HG03571 (cell line): ENCODE data around the gene ADTRP.

Experiments
- ATAC-seq: cut with Tn5 transposase; IDR thresholded peaks from one replicate; pipeline ENCODE4 v1.9.1; 2021; ENCODE audit not compliant: unreplicated experiment

Gene ADTRP

DNA sequence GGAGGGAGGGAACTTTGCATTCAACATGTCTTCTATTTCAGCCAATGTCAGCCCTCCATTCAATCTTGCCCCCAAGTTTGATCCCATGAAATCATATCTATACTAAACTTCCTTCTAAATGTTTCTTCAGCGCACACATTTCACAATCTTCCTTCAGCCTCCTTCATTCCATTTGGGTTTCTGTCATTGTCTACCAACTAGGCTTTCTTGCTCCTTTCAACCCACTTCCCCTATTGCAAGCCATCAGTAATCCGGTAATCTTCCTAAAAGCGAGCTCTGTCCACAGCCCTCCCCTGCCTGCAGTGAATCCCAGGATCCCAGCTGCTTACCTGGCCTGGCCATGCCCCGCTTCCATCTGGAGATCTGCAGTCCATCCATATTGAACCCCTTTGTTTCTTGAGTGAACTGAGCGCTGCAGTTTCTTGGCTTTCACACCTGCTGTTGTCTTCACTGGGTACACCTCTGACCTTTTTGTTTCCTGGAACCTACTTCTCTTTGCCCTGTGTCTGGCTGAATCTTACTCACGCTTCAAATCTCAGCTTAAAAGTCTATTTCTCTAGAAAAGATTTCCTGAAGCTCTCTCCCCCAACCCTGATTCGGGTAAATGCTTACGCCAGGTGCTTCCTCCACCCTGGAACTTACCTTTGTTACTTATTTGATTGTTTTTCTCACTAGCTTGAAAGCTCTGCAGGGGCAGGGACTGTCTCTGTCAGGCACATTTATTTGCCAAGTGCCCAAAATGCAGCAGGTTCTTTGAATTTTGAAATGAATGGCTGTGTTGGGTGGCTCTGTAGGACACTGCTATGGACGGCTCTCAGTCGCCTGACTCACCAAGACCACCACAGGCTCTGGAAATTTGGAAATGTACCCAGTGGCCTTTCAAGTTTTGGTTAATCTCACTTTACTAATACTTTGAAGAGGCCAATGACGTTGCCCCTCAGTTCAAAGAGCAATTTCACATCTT, 50.3 kb downstream of the ADTRP start:
- no peak for ATAC-seq

DNA sequence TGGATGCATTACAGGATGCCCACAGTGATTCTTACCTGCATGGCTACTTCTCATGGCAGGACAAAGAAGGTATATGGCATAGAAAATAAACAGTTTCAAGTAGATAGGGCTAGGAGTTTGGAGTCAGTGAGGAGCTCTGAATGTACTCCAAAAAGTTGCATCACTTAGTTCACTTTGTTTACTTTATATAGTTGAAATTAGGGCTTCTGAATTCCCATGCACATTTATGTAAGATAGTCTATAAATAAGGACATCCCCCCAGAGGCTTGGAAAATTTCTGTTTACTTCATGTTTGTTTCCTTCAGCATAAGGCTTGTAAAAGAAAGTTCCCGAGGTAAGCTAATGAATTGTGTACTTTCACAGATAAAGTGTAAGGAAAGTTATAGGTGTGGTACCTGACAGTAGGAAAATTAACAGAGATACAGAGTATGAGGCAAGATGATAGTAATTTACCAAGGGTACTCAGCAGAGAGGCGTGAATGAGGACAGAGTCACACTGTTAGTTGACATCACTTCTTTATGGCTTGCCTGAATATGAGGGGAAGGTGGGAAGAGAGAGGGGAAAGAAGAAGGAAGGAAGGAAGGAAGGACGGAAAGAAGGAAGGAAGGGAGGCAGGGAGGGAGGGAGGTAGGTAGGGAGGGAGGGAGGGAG, 51.1 kb downstream of the ADTRP start:
- no peak for ATAC-seq

DNA sequence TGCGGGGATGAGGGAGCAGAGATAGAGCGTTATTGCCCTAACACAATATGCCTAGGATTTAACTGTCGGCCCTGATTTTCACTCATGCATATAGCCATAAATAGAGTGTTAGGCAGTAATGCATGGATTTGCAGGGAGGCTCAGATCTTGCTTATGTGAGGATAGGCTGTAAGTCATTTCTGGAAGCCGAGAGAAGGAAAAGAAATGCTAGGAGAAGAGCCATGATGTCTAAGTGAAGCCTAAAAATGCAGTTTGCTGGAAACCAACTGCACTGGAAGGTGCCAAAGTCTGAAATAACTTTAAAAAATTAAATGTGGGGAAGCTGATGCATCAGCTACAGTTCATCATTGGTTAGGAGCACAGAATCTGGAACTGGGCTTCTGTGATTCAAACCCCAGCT, 54.3 kb downstream of the ADTRP start:
- ATAC-seq = no peak

DNA sequence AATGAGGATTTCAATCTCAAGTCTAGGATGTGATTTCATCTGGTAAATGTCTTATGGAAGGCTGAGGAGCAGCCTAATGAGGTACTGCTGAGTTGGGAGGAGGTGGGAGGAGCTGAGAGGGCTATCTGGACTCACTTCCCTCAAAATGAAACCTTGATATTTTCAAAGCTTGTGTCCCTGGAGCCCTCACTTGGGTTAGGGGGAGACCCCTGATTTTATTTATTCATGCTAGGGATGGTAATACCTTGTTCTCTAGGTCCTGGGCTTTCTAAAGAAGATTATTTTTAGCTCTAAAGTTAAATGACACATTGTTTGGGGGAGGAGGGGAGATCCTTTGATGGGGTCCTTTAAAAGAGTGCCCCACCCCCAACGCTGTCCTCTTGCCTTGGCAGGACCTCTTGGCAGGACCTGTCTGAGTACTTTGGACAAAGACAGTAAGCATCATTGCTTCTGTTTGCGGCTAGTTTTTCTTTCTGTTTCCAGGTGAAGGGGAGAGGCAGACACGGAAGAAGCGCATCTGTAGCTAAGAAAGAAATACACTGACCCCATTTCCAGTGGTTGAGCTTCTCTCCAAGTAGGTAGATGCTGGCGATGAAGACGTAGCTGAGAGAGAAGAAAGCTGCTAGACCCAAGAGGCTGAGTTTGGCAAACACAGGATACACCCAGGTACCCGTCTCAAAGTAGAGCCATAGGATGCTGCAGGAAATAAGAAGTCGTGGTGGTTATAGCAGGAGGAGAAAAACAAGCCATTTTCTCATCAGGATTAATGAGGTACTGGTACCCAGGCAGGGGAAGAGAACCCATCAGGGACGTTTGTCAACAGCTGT, 55.6 kb downstream of the ADTRP start:
- peak; percentile 51 for ATAC-seq

DNA sequence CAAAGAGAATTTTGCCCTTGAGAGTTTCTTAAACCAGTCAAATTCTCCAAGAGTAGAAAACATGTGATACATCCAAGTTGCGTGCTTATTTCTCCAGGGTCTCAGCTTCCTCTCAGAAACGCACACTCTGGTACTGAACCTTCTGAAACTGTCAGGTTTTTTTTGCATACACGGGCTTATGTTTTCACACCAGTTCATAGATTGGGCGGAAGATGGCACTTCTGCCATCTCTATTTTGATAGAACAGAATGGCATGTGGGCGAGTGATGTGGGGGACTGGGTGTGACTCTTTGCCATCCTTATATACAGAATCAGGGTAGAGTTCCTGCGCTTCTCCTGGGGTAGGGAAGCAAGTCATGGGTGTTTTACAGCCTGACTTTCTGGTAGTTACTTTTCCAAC, 56.4 kb downstream of the ADTRP start:
- ATAC-seq = no peak

DNA sequence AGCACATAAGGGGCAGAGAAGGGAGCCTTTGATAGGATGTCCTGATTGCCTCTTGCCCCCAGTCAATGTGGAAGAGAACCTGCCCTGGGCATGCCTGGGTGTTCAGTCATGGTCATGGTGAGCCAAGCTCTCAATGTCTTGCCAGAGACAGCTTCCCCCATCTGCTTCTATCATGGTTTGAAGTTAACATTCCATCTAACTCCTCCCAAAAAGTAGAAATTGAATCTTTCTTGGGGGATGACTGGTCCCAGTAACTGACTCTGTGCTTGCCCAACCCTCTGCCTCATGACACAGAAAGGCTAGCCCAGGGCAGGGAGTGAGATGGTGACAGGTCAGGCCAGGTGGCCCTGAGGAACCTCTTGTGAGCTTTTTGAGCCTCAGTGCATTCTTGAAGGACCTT, 60.1 kb downstream of the ADTRP start:
- ATAC-seq = no peak

DNA sequence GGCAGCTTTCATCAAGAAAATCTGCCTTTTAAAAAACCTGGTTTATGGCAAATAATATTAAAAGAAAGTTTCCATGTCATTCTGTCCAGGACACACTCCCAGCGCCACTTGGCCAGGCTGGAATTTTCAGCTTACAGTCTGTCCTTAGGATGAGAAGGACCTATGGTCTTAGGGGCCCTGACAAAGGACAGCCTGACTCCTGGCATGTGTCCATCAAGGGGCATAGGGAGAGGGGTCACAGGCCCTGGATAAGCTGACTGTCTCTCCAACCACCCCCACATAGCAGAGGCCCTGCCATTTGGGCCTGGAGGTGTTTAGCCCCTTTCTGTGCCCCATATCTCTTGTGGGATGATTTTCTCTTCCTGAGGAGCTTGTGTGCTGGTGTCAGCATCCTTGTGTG, 60.6 kb downstream of the ADTRP start:
- ATAC-seq = no peak

DNA sequence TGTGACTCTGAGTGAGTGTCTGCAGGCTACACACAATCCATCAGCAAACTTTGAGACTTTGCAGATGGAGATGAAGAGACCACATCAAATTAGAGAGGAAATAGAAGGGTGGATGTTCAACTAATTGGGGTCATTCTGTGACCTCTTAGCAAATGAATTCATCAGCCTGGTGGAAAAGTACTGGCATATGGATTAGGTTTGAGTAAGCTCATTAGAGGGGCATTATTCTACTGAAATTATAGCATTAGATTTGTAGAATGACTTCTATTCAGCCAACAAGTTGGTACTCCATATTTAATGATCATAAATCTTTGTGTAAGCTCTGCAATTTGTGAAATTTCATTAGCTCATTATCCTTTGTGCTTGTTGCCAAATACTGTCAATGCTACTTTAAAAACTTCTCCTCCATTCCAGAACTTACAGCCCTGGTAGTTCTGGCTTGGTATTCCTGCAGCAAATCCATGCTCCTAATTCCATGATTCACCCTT, 63.8 kb downstream of the ADTRP start:
- ATAC-seq = no peak

DNA sequence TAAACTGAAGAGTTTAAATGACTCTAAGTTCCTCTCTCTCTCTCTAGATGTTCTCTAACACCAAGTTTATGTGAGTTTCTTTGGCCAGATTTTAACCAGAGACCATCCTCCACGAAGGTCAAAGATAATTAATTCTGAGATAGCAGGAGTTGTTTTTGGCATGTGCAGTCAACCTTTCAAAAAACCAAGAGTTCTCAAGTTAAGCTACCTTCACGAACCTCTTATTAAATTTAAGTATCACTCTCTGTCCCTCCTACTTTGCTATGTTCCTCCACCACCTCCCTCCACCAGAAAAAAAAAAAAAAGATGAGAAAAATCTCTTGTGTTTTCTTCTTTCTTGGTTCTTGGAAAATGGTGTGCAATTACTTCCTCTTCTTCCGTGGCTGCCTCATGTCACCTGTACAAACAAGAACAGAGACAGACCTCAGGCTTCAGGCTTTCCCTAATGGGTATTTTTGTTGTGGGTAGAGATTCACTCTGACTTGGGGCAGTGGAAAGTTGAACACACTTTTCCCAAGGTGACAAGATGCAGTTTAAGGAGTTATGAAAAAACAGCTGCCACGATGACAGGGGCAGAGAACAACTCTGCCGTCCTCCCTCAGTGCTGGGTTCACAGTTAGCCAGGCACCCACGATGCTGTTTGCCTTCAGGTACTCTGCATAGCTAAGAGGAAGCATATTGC, 64.3 kb downstream of the ADTRP start:
- no peak for ATAC-seq

DNA sequence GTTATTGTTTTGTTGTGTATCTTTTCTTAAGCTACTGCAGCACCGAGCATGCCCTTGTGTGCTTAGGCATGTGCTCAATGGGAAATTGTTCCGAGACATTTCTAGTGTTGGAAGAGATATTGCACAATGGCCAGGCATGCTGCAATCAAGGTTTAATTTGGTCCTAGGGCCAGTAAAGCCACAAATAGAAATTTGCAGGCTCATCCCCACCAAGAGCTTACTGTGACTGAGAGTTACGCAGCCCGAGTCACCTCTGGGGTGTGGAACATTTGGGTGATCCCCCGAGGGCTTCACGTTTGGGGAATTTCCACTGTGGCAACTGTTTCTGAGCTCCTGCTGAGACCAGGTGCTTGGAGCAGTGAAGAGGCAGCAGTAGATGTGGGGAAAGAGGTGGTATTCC, 65.8 kb downstream of the ADTRP start:
- no peak for ATAC-seq

DNA sequence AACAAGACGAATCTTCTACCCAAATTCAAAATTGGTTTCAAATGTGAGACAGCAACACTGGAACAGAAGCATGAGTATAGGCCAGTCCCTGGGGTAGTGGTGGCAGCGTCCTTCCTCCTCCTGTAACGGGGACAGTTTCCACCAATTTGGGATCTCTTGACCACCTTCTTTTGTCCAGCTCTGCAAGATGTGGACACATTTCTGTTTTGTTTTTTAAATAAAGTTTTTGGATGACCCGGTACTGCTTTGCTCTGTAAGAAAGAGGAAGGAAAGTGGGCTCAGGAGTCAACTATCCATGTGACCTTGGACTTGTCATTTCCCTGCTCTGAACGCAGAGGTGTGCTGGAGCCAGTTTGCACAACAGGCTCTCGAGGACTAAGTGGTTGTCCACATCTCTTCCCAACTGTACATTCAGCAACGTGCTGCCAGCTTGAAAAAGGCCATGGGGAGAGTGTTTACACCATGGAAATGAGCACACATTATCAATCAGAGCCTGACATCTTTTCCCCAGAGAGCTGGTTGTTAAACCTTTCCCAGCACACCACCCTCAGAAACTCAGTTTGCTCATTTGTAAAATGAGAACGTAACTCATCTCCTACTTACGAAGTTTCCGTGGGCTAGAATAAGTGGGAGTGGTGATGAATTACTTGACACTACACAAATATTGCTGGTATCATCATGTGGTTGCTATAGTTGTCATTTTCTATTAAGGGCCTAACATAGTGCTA, 66.5 kb downstream of the ADTRP start:
- no peak for ATAC-seq

DNA sequence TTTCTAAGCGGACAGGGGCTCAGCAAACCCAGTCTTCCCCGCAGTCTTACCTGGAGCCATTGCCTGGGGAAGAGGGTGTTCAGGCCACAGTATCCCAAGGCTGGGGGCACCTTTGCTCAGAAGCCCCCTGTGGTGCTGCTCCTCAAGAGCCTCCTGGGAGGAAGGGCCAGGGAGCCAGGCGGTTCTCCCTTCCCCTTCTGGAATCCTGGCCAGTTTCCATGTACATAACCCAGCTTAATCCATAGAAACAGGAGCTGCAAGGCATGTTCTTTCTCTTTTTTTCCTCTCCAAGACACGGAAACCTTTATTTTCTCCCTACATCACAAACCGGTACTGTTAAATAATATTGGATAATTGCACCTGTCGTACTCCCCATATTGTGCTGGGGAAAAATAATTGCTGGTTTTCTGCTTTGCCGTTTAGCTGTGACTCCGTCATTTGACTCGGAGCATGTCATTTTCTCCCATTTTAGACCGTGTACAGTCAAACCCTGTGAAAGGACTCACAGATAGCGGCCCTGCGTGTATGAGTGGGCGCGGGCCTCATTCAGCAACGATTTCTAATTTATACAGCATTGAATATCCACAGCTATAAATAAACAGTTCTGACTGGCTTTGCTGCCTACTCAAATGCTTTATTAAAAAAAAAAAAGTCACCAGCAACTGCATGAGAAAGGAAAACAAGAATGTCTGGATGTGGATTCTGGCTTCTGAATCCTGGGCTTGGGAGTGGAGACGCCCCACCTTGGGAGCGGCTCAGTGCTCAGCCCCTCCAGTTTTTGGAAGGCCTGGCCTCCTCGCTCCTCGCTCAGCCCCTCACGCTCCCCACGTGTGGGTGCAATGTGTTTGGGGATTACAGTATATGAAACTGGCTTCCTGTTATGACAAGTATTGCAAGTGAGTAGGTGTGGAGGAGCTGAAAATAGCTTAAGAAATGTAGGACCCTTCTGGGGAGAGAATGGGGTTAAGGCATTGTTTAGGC, 67.3 kb downstream of the ADTRP start:
- ATAC-seq = no peak

DNA sequence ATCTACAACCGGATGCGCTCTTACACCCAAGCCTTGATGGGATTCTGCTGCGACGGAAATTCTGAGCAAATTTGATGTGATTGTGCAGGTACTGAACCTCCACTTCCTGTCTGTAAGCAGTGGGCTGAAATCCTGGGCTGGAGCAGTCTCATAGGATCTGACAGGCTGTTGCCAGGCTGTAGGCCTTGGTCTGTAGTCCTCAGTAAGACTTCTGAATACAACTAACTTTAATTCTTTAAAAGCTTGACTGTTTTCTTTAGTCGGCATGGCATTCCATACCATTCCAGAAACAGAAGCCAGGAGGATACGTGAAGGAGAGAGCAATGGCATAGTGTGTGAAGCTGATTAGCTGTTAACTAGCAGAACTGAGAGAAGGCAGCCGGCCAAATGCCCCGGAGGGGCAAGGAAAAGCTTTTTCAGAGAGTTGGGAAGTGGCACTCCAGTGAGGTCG, 68.3 kb downstream of the ADTRP start:
- no peak for ATAC-seq

DNA sequence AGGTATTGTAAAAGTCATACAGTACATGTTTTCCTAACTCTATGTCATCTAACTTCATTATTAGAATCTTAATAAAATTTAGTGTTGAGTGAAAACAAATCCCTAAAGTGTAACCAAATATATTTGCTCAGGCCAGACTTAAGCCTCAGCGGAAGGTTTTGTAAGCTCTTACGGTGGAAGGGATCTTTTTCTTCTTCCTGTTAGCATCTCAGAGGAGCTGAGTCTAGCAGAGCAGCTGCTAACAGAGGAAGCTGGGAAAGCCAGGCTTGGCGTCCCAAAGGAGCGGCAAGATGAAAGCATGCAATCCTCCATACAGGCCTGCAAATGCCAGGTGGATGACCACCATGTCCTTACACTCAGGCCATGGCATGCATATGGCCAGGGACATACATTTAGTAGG, 72.4 kb downstream of the ADTRP start:
- ATAC-seq = no peak

DNA sequence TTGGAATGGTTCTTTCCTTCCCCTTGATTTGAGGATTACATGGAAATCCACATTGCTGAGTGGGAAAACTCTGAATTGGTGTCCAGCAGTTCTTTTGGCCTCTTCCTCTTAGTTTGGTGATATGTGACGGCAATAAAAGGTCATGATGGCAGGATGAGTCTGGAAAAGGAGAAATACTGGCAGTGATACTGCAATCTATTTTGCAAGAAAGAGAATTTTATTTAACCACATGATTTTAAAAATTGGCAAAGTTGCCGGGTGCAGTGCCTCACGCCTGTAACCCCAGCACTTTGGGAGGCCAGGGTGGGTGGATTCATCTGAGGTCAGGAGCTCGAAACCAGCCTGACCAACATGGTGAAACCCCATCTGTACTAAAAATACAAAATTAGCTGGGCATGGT, 73.1 kb downstream of the ADTRP start:
- ATAC-seq = no peak

DNA sequence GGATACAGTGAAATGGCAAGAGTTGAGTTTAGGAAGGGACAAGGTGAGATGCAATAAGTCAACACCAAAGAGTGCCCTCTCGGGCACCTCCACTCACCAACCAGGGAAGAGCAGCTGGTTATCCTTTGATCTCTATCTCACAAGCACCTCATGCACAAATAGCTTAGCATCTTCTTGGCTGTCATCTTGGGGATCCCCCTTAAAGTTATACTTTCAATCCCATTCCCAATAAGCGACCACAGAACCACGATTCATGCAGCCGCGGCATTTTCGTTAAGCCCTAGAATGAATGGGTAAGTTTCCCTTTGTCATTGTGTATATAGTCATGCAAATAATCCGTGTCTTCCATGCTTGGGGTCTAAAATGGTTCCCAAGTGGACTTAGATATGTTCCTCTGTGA, 73.5 kb downstream of the ADTRP start:
- ATAC-seq = no peak

DNA sequence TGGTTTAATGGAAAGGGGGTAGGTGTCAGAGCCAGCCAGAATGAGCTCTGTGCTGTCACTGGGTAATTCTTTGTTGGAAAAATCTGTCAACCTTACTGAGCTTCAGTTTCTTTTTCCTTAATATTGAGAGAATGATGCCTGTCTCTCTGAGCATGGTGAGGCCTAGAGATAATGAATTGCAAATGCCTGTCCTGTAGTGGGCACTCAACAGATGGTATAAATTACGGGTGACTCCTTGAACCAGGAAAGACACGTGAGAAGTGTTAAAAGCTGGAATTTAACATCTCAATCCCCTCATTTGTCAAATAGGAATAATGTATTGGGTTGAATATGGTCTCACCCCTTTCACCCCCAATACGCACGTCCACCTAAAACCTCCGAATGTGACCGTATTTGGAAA, 74.9 kb downstream of the ADTRP start:
- no peak for ATAC-seq

DNA sequence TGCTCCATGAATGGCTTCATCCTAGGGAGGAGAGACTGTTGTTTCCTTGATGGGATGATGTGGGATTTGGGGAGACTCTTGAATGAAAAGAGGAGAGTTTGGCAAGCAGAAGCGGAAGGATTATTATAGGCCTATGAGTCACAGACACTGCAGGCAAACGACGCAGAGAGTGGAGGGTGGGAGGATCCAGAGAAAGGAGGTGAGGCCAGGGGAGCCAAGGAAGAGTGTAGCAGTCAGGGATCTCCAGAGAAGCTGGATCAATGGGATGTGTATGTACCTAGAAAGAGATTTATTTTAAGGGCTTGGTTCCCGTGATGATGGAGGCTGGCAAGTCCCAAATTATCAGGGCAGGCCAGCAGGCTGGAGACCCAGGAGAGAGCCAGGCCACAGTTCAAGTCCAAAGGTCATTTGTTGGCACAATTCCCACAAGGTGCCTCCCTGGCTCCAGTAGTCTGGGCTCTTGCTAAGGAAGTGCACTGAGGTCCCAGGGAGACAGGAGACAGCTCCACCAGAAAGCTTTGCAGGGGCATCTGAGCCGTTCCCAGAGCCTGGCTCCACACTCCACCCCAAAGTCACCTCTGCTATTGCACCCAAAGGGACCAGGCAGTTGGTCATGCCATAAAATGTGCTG, 76.0 kb downstream of the ADTRP start:
- ATAC-seq = no peak
